HCT116 (cell line): ENCODE results near the gene ZDHHC19.

ENCODE experiments used
- EGR1 ChIP-seq: IDR thresholded peaks from 2 replicates; pipeline ENCODE4 v1.6.1; 2012; ENCODE audit warnings: low read depth
- EZH2 ChIP-seq: fragments of 200-600 bp; sonication (generic); IDR thresholded peaks from 2 replicates; pipeline ENCODE4 v1.6.1; 2017; ENCODE audit warnings: antibody characterized with exemption, mixed run types
- FOSL1 ChIP-seq: IDR thresholded peaks from 2 replicates; pipeline ENCODE4 v1.6.1; 2012; ENCODE audit warnings: low read depth
- POLR2A ChIP-seq: IDR thresholded peaks from 2 replicates; pipeline ENCODE4 v1.7.0; 2011; ENCODE audit warnings: borderline replicate concordance; ENCODE audit not compliant: insufficient read depth, insufficient read length; ENCODE audit errors: extremely low read depth
- POLR2AphosphoS5 ChIP-seq: IDR thresholded peaks from 2 replicates; pipeline ENCODE4 v1.6.1; 2011; ENCODE audit warnings: mild to moderate bottlenecking, low read depth, low read length, moderate library complexity
- RAD21 ChIP-seq: IDR thresholded peaks from 2 replicates; pipeline ENCODE4 v1.6.1; 2012; ENCODE audit warnings: low read depth, mild to moderate bottlenecking
- SIN3A ChIP-seq: IDR thresholded peaks from 2 replicates; pipeline ENCODE4 v1.6.1; 2012; ENCODE audit warnings: low read depth
- SRF ChIP-seq: IDR thresholded peaks from 2 replicates; pipeline ENCODE4 v1.6.1; 2012; ENCODE audit warnings: low read depth
- ZFX ChIP-seq: fragments of 450-650 bp; IDR thresholded peaks from 2 replicates; pipeline ENCODE4 v1.6.1; 2017
- ZNF274 ChIP-seq: fragments of 200-500 bp; sonication (Bioruptor generic); IDR thresholded peaks from 2 replicates; pipeline ENCODE4 v1.6.1; 2014; ENCODE audit warnings: mild to moderate bottlenecking, low read depth, low read length, inconsistent platforms
- TF ChIP-seq, protein P1 (sequence below), 3 experiments: fragments of 200-600 bp in 1 of 3; sonication (generic) in 1 of 3; IDR thresholded peaks in 2 of 3; conservative IDR thresholded peaks in 1 of 3; 2 replicates each; pipeline ENCODE4 v1.5.1; 2012 to 2017; ENCODE audit warnings: low read depth in 2 of 3, low read length in 2 of 3, antibody characterized with exemption in 1 of 3, borderline replicate concordance in 1 of 3, control low read depth in 1 of 3, mild to moderate bottlenecking in 1 of 3, mixed read lengths in 1 of 3, mixed run types in 1 of 3, moderate library complexity in 1 of 3; ENCODE audit not compliant: insufficient read depth in 1 of 3

DNA sequence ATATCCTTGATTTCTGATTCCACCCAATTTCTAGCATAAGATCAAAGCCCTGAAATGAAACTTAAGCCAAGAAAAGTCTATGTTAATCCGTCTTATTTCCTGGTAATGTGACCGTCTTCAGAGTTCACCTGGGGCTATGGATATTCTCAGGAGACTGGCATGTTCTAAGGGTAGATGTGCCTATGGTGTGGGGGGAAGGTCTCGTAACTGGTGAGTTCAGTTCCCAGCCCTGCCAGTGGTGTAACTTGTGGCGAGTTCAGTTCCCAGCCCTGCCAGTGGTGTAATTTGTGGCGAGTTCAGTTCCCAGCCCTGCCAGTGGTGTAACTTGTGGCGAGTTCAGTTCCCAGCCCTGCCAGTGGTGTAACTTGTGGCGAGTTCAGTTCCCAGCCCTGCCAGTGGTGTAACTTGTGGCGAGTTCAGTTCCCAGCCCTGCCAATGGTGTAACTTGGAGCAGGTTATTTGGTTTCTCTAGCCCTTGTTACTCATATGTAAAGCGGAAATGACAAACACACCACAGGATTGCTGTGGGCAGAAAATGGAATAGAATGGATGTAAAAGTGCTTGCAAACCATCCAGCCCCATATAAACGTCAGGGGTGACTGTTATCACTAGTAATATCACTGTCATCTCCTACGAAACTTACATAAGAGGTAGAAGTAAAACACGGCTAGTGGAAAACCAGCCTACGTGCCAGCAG, 35.6 kb upstream of the ZDHHC19 start:
- TF ChIP-seq EZH2 (no peak), RAD21 (no peak), EGR1 (no peak), POLR2AphosphoS5 (no peak), FOSL1 (no peak), SRF (no peak), POLR2A (no peak), ZNF274 (no peak), SIN3A (no peak), ZFX (no peak)
- TF ChIP-seq, protein P1, sequence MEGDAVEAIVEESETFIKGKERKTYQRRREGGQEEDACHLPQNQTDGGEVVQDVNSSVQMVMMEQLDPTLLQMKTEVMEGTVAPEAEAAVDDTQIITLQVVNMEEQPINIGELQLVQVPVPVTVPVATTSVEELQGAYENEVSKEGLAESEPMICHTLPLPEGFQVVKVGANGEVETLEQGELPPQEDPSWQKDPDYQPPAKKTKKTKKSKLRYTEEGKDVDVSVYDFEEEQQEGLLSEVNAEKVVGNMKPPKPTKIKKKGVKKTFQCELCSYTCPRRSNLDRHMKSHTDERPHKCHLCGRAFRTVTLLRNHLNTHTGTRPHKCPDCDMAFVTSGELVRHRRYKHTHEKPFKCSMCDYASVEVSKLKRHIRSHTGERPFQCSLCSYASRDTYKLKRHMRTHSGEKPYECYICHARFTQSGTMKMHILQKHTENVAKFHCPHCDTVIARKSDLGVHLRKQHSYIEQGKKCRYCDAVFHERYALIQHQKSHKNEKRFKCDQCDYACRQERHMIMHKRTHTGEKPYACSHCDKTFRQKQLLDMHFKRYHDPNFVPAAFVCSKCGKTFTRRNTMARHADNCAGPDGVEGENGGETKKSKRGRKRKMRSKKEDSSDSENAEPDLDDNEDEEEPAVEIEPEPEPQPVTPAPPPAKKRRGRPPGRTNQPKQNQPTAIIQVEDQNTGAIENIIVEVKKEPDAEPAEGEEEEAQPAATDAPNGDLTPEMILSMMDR (IDR thresholded peaks at IDR 0.05 in 2 of 3, conservative IDR thresholded peaks at IDR 0.05 in 1 of 3; ENCODE audit: borderline replicate concordance in 1 of 3, insufficient read depth in 1 of 3, low read depth in 2 of 3, low read length in 2 of 3) = no peak
